Spinal cord (tissue), 10 donors: ENCODE results near the gene TDP1. TPM values are rescaled to one million over a fixed set of nuclear protein-coding genes. Genes with fewer than 3 reads are reported as not detected.
A peak's percentile ranks its signal among the peaks of the same experiment; 100 is the strongest.
"Not testable (repeated sequence)": the region's sequence is repeated elsewhere in the genome, so short reads cannot be mapped to it uniquely, and the experiment has no call there.

Experiments
- DNase-seq, 6 donors: peaks; one replicate each; pipeline versions ENCODE4 v3.0.0 to v3.0.0-alpha.2; 2013 to 2015; ENCODE audit warnings: low spot score in 6 of 6, low read depth in 4 of 6
- H3K27ac ChIP-seq: one replicate; pipeline ENCODE4 v1.5.1; 2013; ENCODE audit warnings: low read depth, low read length, control low read depth
- H3K27me3 ChIP-seq: one replicate; pipeline ENCODE4 v1.6.1; 2013; ENCODE audit warnings: low read length; ENCODE audit not compliant: control insufficient read depth, insufficient read depth
- H3K36me3 ChIP-seq: one replicate; pipeline ENCODE4 v1.6.1; 2013; ENCODE audit warnings: low read length; ENCODE audit not compliant: control insufficient read depth, insufficient read depth
- H3K4me1 ChIP-seq: one replicate; pipeline ENCODE4 v1.6.1; 2013; ENCODE audit warnings: low read length; ENCODE audit not compliant: control insufficient read depth, insufficient read depth
- H3K4me3 ChIP-seq: one replicate; pipeline ENCODE4 v1.5.1; 2013; ENCODE audit warnings: low read depth, low read length, control low read depth
- H3K9me3 ChIP-seq: one replicate; pipeline ENCODE4 v1.6.1; 2013; ENCODE audit warnings: low read length; ENCODE audit not compliant: control insufficient read depth, insufficient read depth
- whole genome bisulfite sequencing: methylation state at CpG from one replicate; pipeline ENCODE4 v1.1.5; 2013; ENCODE audit warnings: missing lambda C conversion rate; ENCODE audit not compliant: insufficient coverage; 5-methylcytosine and 5-hydroxymethylcytosine counted together
- polyA plus RNA-seq, 2 donors: library from polyadenylated mRNA; unstranded; fragments of 120-200 nt; gene quantifications; one replicate each; pipeline ENCODE4 v1.2.1, GENCODE V29; 2013; ENCODE audit not compliant: insufficient read length in 2 of 2
- total RNA-seq, 2 donors: library from RNA; depleted of rRNA in 1 of 2; stranded (reverse); fragments of 120-200 nt in 1 of 2; fragments of >200 nt in 1 of 2; gene quantifications; one replicate each; pipeline versions ENCODE4 v1.2.3 to v1.2.4, GENCODE V29; 2013 to 2014
- donor health status: healthy.

The TDP1 gene
- total and polyA plus RNA-seq, 4 donors = 16.5 to 24.5 (median 18.1) TPM

DNA sequence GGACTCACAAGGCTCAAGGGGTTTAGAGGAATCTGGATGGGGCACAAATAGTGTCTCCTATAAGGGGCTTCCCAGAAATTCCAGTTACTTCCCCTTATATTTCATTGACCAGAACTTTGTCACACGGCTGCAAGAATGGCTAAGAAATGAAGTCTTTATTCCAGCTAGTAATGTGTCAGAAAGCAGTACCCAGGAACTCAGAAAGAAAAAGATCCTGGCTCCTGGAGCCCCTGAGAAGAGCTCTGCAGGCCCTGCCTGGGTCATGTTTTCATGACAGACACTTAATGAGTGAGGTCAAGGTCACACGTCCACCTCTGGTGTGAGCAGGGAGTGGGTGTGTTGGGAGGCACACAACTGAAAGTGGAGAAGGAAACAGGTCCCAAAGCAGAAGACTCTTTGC lies 123.8 kb downstream of the TDP1 start:
- no peak for DNase-seq
- no peaks in the 10 kb centered on the region for H3K27me3 ChIP-seq
- 86% methylated on average over 1 of the region's 2 CpGs for WGBS
- H3K27ac ChIP-seq = no peak overlapping the region
- H3K36me3 ChIP-seq = no peaks in the 10 kb centered on the region
- H3K4me1 ChIP-seq = no peaks in the 10 kb centered on the region
- no peaks in the 10 kb centered on the region for H3K9me3 ChIP-seq
- H3K4me3 ChIP-seq = no peak overlapping the region

DNA sequence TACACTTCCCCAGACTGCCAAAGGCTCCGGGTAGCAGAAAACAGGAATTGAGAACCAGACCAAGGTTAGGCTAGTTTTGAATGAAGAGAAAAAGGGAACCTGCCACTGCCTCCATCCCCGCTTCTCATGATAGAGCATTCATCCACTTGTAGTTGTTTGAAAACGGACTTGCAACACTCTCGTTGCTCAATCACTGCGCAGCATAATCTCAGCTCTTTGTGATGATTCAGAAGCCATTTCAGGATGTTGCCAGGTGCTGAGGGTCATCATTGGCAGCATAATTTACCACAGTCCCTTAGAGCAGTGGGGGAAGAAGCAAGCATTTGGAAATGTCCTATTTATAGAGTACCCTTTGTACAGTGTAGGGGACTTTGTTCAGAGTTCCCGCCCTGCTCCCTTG lies 131.7 kb downstream of the TDP1 start:
- Histone ChIP-seq H3K27ac (no peak overlapping the region), H3K9me3 (peaks cover 2% of the 10 kb centered on the region), H3K4me1 (no peaks in the 10 kb centered on the region), H3K4me3 (no peak overlapping the region), H3K36me3 (no peaks in the 10 kb centered on the region), H3K27me3 (no peaks in the 10 kb centered on the region)
- WGBS = 60% methylated on average over 2 of the region's 6 CpGs
- DNase-seq = peak in 1 of 6 donors; percentile 14

DNA sequence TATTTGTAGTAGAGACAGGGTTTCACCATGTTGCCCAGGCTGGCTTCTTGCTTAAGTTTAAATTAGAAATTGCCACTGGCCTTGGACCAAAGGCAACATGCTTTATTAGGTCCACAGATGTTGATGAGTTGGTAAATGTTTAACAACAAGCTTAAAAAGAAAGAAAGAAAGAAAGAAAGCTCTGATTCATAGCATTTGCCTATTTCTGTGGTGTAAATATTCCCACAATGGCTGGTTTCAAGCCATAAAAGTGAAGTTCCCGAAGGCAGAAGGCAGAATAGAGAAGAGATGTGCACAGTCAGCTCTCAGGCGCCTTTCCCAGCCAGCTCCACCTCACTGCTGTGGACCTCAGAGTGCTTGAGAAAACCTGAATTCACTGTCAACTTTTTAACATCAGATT lies 132.4 kb downstream of the TDP1 start:
- Histone ChIP-seq H3K36me3 (no peaks in the 10 kb centered on the region), H3K4me3 (no peak overlapping the region), H3K9me3 (peaks cover 2% of the 10 kb centered on the region), H3K4me1 (no peaks in the 10 kb centered on the region), H3K27ac (no peak overlapping the region), H3K27me3 (no peaks in the 10 kb centered on the region)
- 84% methylated on average over 2 of the region's 2 CpGs for WGBS
- DNase-seq = no peak

DNA sequence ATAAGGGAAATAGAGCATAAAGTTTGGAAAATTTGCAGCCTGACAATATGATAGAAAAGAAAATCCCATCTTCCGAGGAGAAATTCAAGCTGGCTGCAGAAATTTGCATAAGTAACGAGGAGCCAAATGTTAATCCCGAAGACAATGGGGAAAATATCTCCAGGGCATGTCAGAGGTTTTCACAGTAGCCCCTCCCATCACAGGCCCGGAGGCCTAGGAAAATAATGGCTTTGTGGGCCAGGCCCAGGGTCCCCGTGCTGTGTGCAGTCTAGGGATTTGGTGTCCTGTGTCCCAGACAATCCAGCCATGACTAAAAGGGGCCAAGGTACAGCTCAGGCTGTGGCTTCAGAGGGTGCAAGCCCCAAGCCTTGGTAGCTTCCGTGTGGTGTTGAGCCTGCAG lies 133.8 kb downstream of the TDP1 start:
- not testable (repeated sequence) for H3K9me3 ChIP-seq, H3K36me3 ChIP-seq, H3K4me1 ChIP-seq, H3K27me3 ChIP-seq, H3K4me3 ChIP-seq, H3K27ac ChIP-seq, DNase-seq
- WGBS = 70% methylated on average over 3 of the region's 6 CpGs

GRCh38 chr14:90091393-90091792 lies 135.7 kb downstream of the TDP1 start:
- no peaks in the 10 kb centered on the region for H3K36me3 ChIP-seq
- no peak overlapping the region for H3K4me3 ChIP-seq
- peak in 5 of 6 donors; percentile 31 to 86 (median 52) for DNase-seq
- WGBS = 25% methylated on average over 1 of the region's 1 CpG
- H3K27me3 ChIP-seq = no peaks in the 10 kb centered on the region
- no peaks in the 10 kb centered on the region for H3K4me1 ChIP-seq
- peaks cover 2% of the 10 kb centered on the region for H3K9me3 ChIP-seq
- H3K27ac ChIP-seq = no peak overlapping the region

GRCh38 chr14:90093942-90094595 lies 138.3 kb downstream of the TDP1 start:
- Histone ChIP-seq H3K4me3 (no peak overlapping the region), H3K36me3 (no peaks in the 10 kb centered on the region), H3K9me3 (peaks cover 2% of the 10 kb centered on the region), H3K27ac (no peak overlapping the region), H3K4me1 (no peaks in the 10 kb centered on the region), H3K27me3 (no peaks in the 10 kb centered on the region)
- WGBS = 86% methylated on average over 1 of the region's 2 CpGs
- no peak for DNase-seq

Other genes starting within 250 kb of the TDP1 start
- gene EFCAB11, start 1.2 kb upstream of the TDP1 start, total RNA-seq = 10 to 100 TPM in 1 of 2 donors, 1 to 10 TPM in 1; 7.5 to 16.4 TPM
- 10 to 100 TPM; 11.2 to 15.5 TPM for gene EFCAB11, start 1.2 kb upstream of the TDP1 start, polyA plus RNA-seq
- 1 to 10 TPM in 1 of 2 donors, under 1 TPM in 1; 0.99 to 2.0 TPM for gene KCNK13, start 106.1 kb downstream of the TDP1 start, total RNA-seq
- 1 to 10 TPM; 1.8 to 2.7 TPM for gene KCNK13, start 106.1 kb downstream of the TDP1 start, polyA plus RNA-seq